Activated T-helper 2 cell treated with anti-CD3 and anti-CD28 coated beads, Interferon-gamma antibody, Interleukin-2, Interleukin-4, amounts not matched to agents 10 μg/mL and 5 μg/mL and 100 μg/mL, durations not matched to agents 14 hours and 24 hours and 36 hours (primary cell): ENCODE results near the gene CPLANE2. TPM values are rescaled to one million over a fixed set of nuclear protein-coding genes. Genes with fewer than 3 reads are reported as not detected.
A peak's percentile ranks its signal among the peaks of the same experiment; 100 is the strongest.
"Not testable (repeated sequence)": the region's sequence is repeated elsewhere in the genome, so short reads cannot be mapped to it uniquely, and the experiment has no call there.

Experiments used
- DNase-seq: peaks from one replicate; pipeline ENCODE4 v3.0.0; 2021; ENCODE audit warnings: low spot score
- H3K27ac Mint-ChIP-seq: one replicate; pipeline ENCODE4 v1.8.0; 2021; ENCODE audit warnings: mixed read lengths
- H3K27me3 Mint-ChIP-seq: one replicate; pipeline ENCODE4 v1.8.0; 2021; ENCODE audit warnings: low read depth, mixed read lengths
- H3K36me3 Mint-ChIP-seq: one replicate; pipeline ENCODE4 v1.8.0; 2021; ENCODE audit warnings: low read depth, mixed read lengths
- H3K4me1 Mint-ChIP-seq: one replicate; pipeline ENCODE4 v1.8.0; 2021; ENCODE audit warnings: low read depth, mixed read lengths
- H3K4me3 Mint-ChIP-seq: one replicate; pipeline ENCODE4 v1.8.0; 2021; ENCODE audit warnings: low read depth, mild to moderate bottlenecking, moderate library complexity, mixed read lengths
- H3K9me3 Mint-ChIP-seq: one replicate; pipeline ENCODE4 v1.8.0; 2021; ENCODE audit warnings: mixed read lengths
- intact Hi-C: fragments of 100-400 bp; cut with micrococcal nuclease; formaldehyde crosslinking; loops from one replicate; pipeline ENCODE4 v1.15.1; 2023
- total RNA-seq: library from RNA; stranded (reverse); gene quantifications from 2 replicates; pipeline ENCODE4 v1.2.3, GENCODE V29; 2022

The CPLANE2 gene
- total RNA-seq, 1 donor from 2014 or later = 3.2 TPM

DNA sequence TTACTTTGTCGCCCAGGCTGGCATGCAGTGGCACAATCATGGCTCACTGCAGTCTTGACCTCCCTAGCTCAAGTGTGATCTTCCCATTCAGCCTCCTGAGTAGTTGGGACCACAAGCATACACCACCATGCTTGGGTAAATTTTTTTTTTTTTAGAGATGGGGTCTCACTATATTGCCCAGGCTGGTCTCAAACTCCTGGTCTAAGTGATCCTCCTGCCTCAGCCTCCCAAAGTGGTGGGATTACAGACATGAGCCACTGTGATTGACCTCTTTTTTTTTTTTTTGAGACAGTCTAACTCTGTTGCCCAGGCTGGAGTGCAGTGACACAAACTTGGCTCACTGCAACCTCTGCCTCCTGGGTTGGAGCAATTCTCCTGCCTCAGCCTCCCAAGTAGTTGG lies 9.3 kb upstream of the CPLANE2 start:
- H3K4me3 Mint-ChIP-seq, H3K27me3 Mint-ChIP-seq, intact Hi-C loops, H3K4me1 Mint-ChIP-seq, DNase-seq, H3K9me3 Mint-ChIP-seq, H3K27ac Mint-ChIP-seq: not testable (repeated sequence)
- H3K36me3 Mint-ChIP-seq = peaks cover 13% of the 10 kb centered on the region

- Mint-ChIP-seq H3K27me3 (no peaks in the 10 kb centered on the region), H3K27ac (no peak overlapping the region), H3K36me3 (peaks cover 11% of the 10 kb centered on the region), H3K4me3 (no peak overlapping the region), H3K4me1 (peaks cover 9% of the 10 kb centered on the region), H3K9me3 (no peaks in the 10 kb centered on the region)
- intact Hi-C loops = loop anchor here (2.0 kb wide), 1 partner anchor 167 kb away; no protein-coding TSS in a partner anchor
- DNase-seq = no peak
Observed at GRCh38 chr1:16245476-16246196, 8.7 kb upstream of the CPLANE2 start.

DNA sequence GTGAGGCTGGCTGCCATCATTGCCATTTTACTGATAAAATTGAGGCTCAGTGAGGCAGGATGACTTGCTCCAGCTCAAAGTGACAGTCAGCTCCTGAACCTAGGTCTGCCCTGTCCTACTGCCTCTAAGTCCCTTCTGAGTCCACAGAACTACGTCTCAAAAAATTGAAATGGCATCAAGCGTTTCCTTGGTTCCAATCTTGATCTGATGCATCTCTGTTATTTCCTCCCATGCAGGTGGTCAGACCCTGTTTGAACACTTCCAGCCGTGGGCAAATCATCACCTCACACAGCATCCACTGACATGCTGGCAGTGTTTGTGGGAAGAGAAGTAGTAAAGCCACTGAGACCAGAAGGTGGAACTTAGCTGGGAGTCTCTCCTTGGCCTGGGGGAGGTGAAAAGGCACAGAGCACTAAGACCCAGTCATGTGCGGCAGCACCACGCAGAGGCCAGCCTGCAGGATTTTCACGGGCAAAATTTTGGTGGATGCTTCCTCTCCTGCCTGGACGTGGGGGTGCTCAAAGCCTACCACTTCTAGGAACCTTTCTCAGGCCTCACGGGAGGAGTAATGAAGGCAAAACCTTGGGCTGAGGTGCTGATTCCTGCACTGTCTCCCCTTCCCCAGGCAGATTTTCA lies 7.8 kb upstream of the CPLANE2 start:
- intact Hi-C loops = loop anchor here (2.0 to 5.0 kb wide), 2 partner anchors 57 to 166 kb away; no protein-coding TSS in a partner anchor
- Mint-ChIP-seq H3K4me1 (peaks cover 9% of the 10 kb centered on the region), H3K9me3 (no peaks in the 10 kb centered on the region), H3K27ac (no peak overlapping the region), H3K36me3 (peaks cover 9% of the 10 kb centered on the region), H3K27me3 (no peaks in the 10 kb centered on the region), H3K4me3 (no peak overlapping the region)
- DNase-seq = no peak

- no peaks in the 10 kb centered on the region for H3K27me3 Mint-ChIP-seq
- intact Hi-C loops = loop anchor here (2.0 to 5.0 kb wide), 2 partner anchors 57 to 165 kb away; no protein-coding TSS in a partner anchor
- peak; percentile 60 for DNase-seq
- peaks cover 4% of the 10 kb centered on the region for H3K36me3 Mint-ChIP-seq
- H3K27ac Mint-ChIP-seq = no peak overlapping the region
- no peak overlapping the region for H3K4me3 Mint-ChIP-seq
- no peaks in the 10 kb centered on the region for H3K9me3 Mint-ChIP-seq
- H3K4me1 Mint-ChIP-seq = peaks cover 5% of the 10 kb centered on the region
Observed at GRCh38 chr1:16243936-16244649, 7.1 kb upstream of the CPLANE2 start.

DNA sequence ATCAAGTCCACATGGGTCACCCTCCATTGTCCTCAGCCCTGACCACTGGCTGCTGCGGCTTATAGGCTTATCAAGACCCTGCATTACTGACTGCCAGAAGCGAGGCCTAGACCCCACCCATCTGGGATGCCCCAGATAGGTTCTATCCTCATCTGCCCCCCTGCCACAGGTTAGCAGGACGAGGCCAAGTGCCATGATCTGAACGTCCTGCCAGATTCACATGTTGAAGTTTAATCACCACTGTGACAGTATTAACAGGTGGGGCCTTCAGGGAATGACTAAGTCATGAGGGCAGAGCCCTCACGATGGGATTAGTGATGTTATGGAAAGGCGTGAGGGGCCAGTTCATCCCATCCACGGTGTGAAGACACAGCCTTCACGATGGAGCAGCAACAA lies 6.2 kb upstream of the CPLANE2 start:
- Mint-ChIP-seq H3K27me3 (no peaks in the 10 kb centered on the region), H3K4me1 (peaks cover 3% of the 10 kb centered on the region), H3K4me3 (no peak overlapping the region), H3K27ac (no peak overlapping the region), H3K36me3 (peaks cover 3% of the 10 kb centered on the region), H3K9me3 (no peaks in the 10 kb centered on the region)
- intact Hi-C loops = loop anchor here (5.0 kb wide), 1 partner anchor 56 kb away; no protein-coding TSS in a partner anchor
- DNase-seq = no peak

GRCh38 chr1:16242556-16243214 lies 5.7 kb upstream of the CPLANE2 start:
- DNase-seq = no peak
- intact Hi-C loops = loop anchor here (5.0 kb wide), 1 partner anchor 55 kb away; no protein-coding TSS in a partner anchor
- peaks cover 7% of the 10 kb centered on the region for H3K4me1 Mint-ChIP-seq
- no peaks in the 10 kb centered on the region for H3K27me3 Mint-ChIP-seq
- no peak overlapping the region for H3K27ac Mint-ChIP-seq
- no peak overlapping the region for H3K4me3 Mint-ChIP-seq
- H3K9me3 Mint-ChIP-seq = no peaks in the 10 kb centered on the region
- peaks cover 2% of the 10 kb centered on the region for H3K36me3 Mint-ChIP-seq

GRCh38 chr1:16241221-16241708 lies 4.3 kb upstream of the CPLANE2 start:
- DNase-seq = no peak
- H3K27me3 Mint-ChIP-seq = no peaks in the 10 kb centered on the region
- H3K27ac Mint-ChIP-seq = no peak overlapping the region
- H3K36me3 Mint-ChIP-seq = no peaks in the 10 kb centered on the region
- H3K4me1 Mint-ChIP-seq = peaks cover 15% of the 10 kb centered on the region
- H3K4me3 Mint-ChIP-seq = no peak overlapping the region
- H3K9me3 Mint-ChIP-seq = no peaks in the 10 kb centered on the region
- intact Hi-C loops = loop anchor here (5.0 kb wide), 1 partner anchor 54 kb away; no protein-coding TSS in a partner anchor

GRCh38 chr1:16239972-16240491 lies 3.0 kb upstream of the CPLANE2 start:
- no peak overlapping the region for H3K4me3 Mint-ChIP-seq
- intact Hi-C loops = loop anchor here (5.0 kb wide), 1 partner anchor 53 kb away; no protein-coding TSS in a partner anchor
- H3K4me1 Mint-ChIP-seq = peaks cover 21% of the 10 kb centered on the region
- DNase-seq = no peak
- H3K9me3 Mint-ChIP-seq = no peaks in the 10 kb centered on the region
- no peaks in the 10 kb centered on the region for H3K36me3 Mint-ChIP-seq
- no peaks in the 10 kb centered on the region for H3K27me3 Mint-ChIP-seq
- H3K27ac Mint-ChIP-seq = no peak overlapping the region

DNA sequence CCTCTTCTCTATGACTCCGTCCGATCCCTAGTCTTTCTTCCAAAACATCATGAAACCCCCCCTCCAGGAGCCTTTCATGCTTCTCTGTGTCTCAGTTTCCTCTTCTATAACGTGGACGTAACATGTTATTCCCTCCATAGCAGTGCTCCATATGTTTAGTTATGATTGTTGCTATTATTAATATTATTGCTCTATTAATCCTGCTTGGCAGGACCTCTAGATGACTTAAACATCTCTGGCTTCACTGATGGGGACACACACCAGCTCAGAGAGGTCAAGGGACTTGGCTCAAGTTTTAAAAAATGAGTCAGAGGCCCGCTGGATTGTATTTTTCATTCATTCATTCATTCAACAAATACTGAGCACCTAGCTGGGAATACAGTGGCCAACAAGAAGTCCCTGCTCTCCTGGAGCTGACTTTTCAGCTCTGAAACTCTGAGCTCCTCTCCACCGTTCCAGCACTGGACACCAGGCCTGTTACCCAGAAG lies 404 bp upstream of the CPLANE2 start:
- DNase-seq = no peak
- intact Hi-C loops = loop anchor here (1.0 to 2.0 kb wide), 3 partner anchors 21 to 130 kb away; partner anchors contain the start of gene SZRD1
- H3K36me3 Mint-ChIP-seq = no peaks in the 10 kb centered on the region
- H3K4me1 Mint-ChIP-seq = peaks cover 18% of the 10 kb centered on the region
- H3K9me3 Mint-ChIP-seq = no peaks in the 10 kb centered on the region
- H3K27ac Mint-ChIP-seq = peak overlapping the region; percentile 80
- H3K27me3 Mint-ChIP-seq = no peaks in the 10 kb centered on the region
- H3K4me3 Mint-ChIP-seq = peak overlapping the region; percentile 86

DNA sequence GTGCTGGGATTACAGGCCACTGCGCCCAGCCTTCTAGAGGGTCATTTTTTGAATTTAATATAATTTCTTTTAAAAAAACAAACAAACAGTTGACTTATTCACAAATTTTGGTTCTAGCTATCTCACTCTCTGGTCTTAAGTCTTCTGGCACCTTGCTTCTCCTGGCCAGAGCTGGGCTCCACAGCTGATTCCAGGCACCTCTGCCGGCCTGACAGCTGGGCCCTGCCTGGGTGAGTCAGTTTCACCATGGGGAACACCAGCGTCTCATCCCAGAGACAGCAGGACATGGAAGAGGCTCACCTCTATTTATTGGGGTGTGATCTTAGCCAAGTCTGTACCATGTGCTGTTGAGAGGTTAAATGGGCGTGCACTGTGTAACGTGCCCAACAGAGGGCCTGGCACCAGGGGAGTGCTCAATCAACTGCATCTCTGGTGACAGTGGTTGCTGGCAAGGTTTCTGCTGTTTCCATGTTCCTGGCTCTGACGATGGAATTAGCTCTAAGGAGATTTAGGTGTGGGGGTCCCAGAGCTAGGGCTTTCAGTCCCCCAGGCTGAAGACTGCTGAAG lies 956 bp downstream of the CPLANE2 start:
- Mint-ChIP-seq H3K9me3 (no peaks in the 10 kb centered on the region), H3K4me1 (peaks cover 18% of the 10 kb centered on the region), H3K27me3 (no peaks in the 10 kb centered on the region), H3K4me3 (peak overlapping the region; percentile 86), H3K36me3 (no peaks in the 10 kb centered on the region), H3K27ac (peak overlapping the region; percentile 54)
- intact Hi-C loops = loop anchor here (2.0 kb wide), 1 partner anchor 19 kb away; no protein-coding TSS in a partner anchor
- DNase-seq = peak; percentile 36

GRCh38 chr1:16235347-16235746 lies 1.6 kb downstream of the CPLANE2 start:
- no peaks in the 10 kb centered on the region for H3K27me3 Mint-ChIP-seq
- H3K4me1 Mint-ChIP-seq = peaks cover 18% of the 10 kb centered on the region
- H3K4me3 Mint-ChIP-seq = no peak overlapping the region
- no peak for DNase-seq
- no peaks in the 10 kb centered on the region for H3K36me3 Mint-ChIP-seq
- no peaks in the 10 kb centered on the region for H3K9me3 Mint-ChIP-seq
- H3K27ac Mint-ChIP-seq = no peak overlapping the region
- intact Hi-C loops = no loop called here
